ENCODE measurements around the gene LMF1. TPM values are rescaled to one million over a fixed set of nuclear protein-coding genes. Genes with fewer than 3 reads are reported as not detected.

Gene LMF1
- total RNA-seq, 2 experiments from 2014 or later: 21.3 to 22.6 TPM

- H3K27ac Mint-ChIP-seq: no peak overlapping the region
- POLR2A ChIA-PET: no interaction called here
These were observed 41.3 kb downstream of the LMF1 start for GRCh38 chr16:929227-930073.

DNA sequence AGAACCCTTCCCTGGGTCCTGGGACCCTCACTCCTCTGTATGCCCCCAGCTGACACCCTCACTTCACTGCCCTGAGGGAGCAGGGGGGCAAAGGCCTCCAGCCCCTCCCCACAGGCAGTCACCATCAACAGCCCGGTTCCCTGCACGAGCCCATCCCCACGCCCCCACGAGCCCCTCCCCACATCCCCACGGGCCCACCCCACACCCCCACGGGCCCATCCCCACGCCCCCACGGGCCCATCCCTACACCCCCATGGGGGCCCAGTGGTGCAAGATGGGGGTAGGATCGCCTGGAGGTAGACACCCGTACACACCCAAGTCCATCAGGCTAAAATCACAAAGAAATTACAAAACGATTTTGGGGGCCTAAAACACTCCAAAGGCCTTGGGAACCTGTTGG is 42.3 kb downstream of the LMF1 start:
- H3K36me3 Mint-ChIP-seq (ENCODE audit: low read depth): peaks cover 4% of the 10 kb centered on the region
- H3K27me3 Mint-ChIP-seq: no peaks in the 10 kb centered on the region
- no peak overlapping the region for H3K4me3 Mint-ChIP-seq
- no peak overlapping the region for H3K27ac Mint-ChIP-seq
- no peaks in the 10 kb centered on the region for H3K4me1 Mint-ChIP-seq
- H3K9me3 Mint-ChIP-seq: peaks cover 7% of the 10 kb centered on the region
- DNase-seq: no peak
- ChIA-PET POLR2A (no interaction called here), CTCF (no interaction called here)

More at GRCh38 chr16:929227-930073, 41.3 kb downstream of the LMF1 start:
- peaks cover 7% of the 10 kb centered on the region for H3K9me3 Mint-ChIP-seq
- no peak for DNase-seq
- H3K36me3 Mint-ChIP-seq (ENCODE audit: low read depth): peaks cover 4% of the 10 kb centered on the region
- H3K27me3 Mint-ChIP-seq: no peaks in the 10 kb centered on the region
- CTCF ChIA-PET: no interaction called here
- no peaks in the 10 kb centered on the region for H3K4me1 Mint-ChIP-seq
- H3K4me3 Mint-ChIP-seq: no peak overlapping the region

GRCh38 chr16:927931-928330 is 42.9 kb downstream of the LMF1 start:
- Mint-ChIP-seq H3K27ac (no peak overlapping the region), H3K4me1 (no peaks in the 10 kb centered on the region), H3K27me3 (no peaks in the 10 kb centered on the region), H3K4me3 (no peak overlapping the region), H3K36me3 (ENCODE audit: low read depth) (peaks cover 7% of the 10 kb centered on the region), H3K9me3 (peaks cover 7% of the 10 kb centered on the region)
- no peak for DNase-seq
- ChIA-PET CTCF (no interaction called here), POLR2A (no interaction called here)

DNA sequence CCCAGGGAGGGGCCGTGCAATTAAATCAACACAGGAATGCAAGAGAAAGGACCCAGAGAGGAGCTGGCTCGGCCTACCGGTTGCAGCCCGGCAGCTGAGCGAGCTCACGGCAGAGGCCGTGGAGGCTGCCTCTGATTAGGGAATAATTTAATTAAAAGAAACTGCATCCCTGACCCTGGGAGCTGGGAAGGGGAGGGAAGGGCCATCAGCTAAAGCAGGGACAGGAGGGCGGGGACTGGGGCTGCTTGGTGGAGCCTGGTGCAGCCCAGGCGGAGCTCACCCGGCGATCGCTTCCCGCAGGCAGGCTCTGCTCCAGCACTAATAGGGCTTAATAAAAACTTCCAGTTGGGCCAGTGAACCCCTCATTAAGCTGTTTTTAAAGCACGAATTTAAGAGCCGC is 43.4 kb downstream of the LMF1 start:
- no peaks in the 10 kb centered on the region for H3K4me1 Mint-ChIP-seq
- POLR2A ChIA-PET: no interaction called here
- peaks cover 8% of the 10 kb centered on the region for H3K9me3 Mint-ChIP-seq
- H3K27ac Mint-ChIP-seq: no peak overlapping the region
- no peaks in the 10 kb centered on the region for H3K27me3 Mint-ChIP-seq
- CTCF ChIA-PET: no interaction called here
- DNase-seq: no peak
- no peak overlapping the region for H3K4me3 Mint-ChIP-seq
- peaks cover 8% of the 10 kb centered on the region for H3K36me3 Mint-ChIP-seq (ENCODE audit: low read depth)

DNA sequence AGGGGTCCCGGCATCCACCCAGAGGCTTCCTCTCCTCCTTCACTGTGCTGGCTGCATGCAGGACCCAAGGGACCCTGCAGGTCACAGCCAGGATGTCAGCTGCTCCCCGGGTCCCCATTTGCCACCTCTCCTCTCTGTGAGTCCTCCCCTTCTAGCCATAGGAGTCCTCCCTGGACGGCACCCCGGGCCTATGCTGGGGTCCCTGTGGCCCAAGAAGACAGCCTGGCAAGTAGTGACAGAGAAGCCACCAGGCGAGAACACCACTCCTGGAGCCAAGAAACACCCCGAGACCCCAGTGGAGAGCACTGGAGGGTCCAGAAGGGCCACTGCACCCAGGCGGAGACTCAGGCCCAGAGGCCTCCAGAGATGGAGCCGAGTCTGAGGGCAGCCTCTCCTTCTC is 44.1 kb downstream of the LMF1 start:
- DNase-seq: no peak
- Mint-ChIP-seq H3K4me3 (no peak overlapping the region), H3K36me3 (ENCODE audit: low read depth) (peaks cover 14% of the 10 kb centered on the region), H3K9me3 (peaks cover 11% of the 10 kb centered on the region), H3K27ac (no peak overlapping the region), H3K27me3 (no peaks in the 10 kb centered on the region), H3K4me1 (no peaks in the 10 kb centered on the region)
- ChIA-PET POLR2A (no interaction called here), CTCF (no interaction called here)

- peaks cover 17% of the 10 kb centered on the region for H3K36me3 Mint-ChIP-seq (ENCODE audit: low read depth)
- H3K4me1 Mint-ChIP-seq: no peaks in the 10 kb centered on the region
- no peak overlapping the region for H3K4me3 Mint-ChIP-seq
- H3K27ac Mint-ChIP-seq: no peak overlapping the region
- POLR2A ChIA-PET: no interaction called here
- CTCF ChIA-PET: no interaction called here
- H3K27me3 Mint-ChIP-seq: no peaks in the 10 kb centered on the region
- H3K9me3 Mint-ChIP-seq: peaks cover 14% of the 10 kb centered on the region
- DNase-seq: no peak
These were observed 46.0 kb downstream of the LMF1 start for GRCh38 chr16:924806-925205.

DNA sequence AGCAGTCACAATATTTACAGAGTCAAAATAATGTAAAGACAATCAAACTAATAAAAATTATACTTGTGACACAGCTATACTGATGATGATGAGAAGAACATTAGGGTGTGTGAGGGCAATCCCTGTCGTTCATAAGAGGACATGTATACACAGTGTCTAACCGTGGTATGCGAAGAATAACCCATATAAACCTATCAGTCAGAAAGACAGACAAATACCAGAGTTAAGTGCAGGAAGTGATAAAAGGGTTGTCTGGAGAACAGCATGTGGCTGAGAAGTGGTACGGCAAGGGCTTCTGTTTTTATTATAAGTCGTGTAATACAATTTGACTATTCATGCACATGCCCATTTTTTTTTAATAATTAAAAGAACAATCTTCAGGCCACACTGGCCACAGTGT is 46.7 kb downstream of the LMF1 start:
- no peak overlapping the region for H3K4me3 Mint-ChIP-seq
- CTCF ChIA-PET: no interaction called here
- H3K4me1 Mint-ChIP-seq: no peaks in the 10 kb centered on the region
- peaks cover 14% of the 10 kb centered on the region for H3K9me3 Mint-ChIP-seq
- no peak overlapping the region for H3K27ac Mint-ChIP-seq
- no peaks in the 10 kb centered on the region for H3K27me3 Mint-ChIP-seq
- POLR2A ChIA-PET: no interaction called here
- DNase-seq: no peak
- peaks cover 17% of the 10 kb centered on the region for H3K36me3 Mint-ChIP-seq (ENCODE audit: low read depth)

DNA sequence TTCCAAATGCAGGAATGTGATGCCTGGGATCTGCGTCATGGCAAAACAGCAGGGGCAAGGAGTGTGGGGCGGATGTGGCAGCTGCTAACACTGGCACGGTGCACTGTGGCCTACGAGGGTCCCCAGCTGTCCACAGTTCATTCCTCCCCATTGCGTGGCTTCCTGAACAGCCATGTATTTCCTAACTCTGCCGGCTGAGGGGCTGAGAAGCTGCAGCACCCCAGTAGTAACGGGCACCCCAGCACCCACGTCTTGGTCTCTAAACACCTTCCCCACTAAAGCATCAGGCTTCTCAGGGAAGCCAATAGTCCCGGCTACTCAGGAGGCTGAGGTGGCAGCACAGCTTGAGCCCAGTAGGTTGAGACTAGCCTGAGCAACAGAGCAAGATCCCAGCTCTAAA is 47.6 kb downstream of the LMF1 start:
- Mint-ChIP-seq H3K9me3 (peaks cover 14% of the 10 kb centered on the region), H3K27ac (no peak overlapping the region), H3K4me3 (no peak overlapping the region), H3K4me1 (no peaks in the 10 kb centered on the region), H3K36me3 (ENCODE audit: low read depth) (peaks cover 17% of the 10 kb centered on the region), H3K27me3 (no peaks in the 10 kb centered on the region)
- ChIA-PET CTCF (no interaction called here), POLR2A (no interaction called here)
- DNase-seq: no peak

GRCh38 chr16:922051-922450 is 48.7 kb downstream of the LMF1 start:
- ChIA-PET POLR2A (no interaction called here), CTCF (no interaction called here)
- H3K27ac Mint-ChIP-seq: no peak overlapping the region
- no peaks in the 10 kb centered on the region for H3K27me3 Mint-ChIP-seq
- peaks cover 17% of the 10 kb centered on the region for H3K36me3 Mint-ChIP-seq (ENCODE audit: low read depth)
- H3K9me3 Mint-ChIP-seq: peaks cover 14% of the 10 kb centered on the region
- no peak for DNase-seq
- no peak overlapping the region for H3K4me3 Mint-ChIP-seq
- H3K4me1 Mint-ChIP-seq: no peaks in the 10 kb centered on the region

DNA sequence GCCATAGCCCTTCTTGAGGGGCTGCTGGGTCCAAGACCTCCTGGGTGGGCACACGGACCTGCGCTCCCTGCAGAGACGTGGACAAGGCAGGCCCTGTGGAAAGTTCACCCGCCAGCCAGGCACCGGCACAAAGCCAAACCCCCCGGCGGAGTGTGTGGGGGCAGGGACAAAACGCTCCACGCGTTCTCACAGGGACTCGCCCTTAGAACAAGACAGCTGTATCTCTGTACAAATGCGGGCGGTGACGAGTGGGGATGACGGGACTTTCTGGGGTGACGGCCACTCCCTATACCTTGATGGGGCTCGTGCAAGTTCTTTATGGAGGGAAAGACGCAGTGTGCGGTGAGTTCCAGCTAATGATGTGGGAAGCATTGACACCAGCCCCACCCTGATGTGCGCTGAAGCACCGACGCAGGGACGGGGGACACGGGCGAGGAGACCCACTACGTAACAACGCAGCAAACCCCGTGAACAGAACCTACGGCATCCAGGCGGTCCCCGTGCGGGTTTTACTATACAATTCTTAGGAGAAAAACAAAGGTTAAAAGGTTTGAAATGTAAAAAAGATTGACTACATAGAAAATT is 49.4 kb downstream of the LMF1 start:
- no peak for DNase-seq
- no peaks in the 10 kb centered on the region for H3K4me1 Mint-ChIP-seq
- no peaks in the 10 kb centered on the region for H3K27me3 Mint-ChIP-seq
- POLR2A ChIA-PET: no interaction called here
- no peak overlapping the region for H3K4me3 Mint-ChIP-seq
- CTCF ChIA-PET: no interaction called here
- H3K36me3 Mint-ChIP-seq (ENCODE audit: low read depth): peaks cover 17% of the 10 kb centered on the region
- no peak overlapping the region for H3K27ac Mint-ChIP-seq
- peaks cover 14% of the 10 kb centered on the region for H3K9me3 Mint-ChIP-seq

- ChIA-PET CTCF (no interaction called here), POLR2A (no interaction called here)
- no peak overlapping the region for H3K4me3 Mint-ChIP-seq
- H3K9me3 Mint-ChIP-seq: peaks cover 8% of the 10 kb centered on the region
- H3K4me1 Mint-ChIP-seq: no peaks in the 10 kb centered on the region
- no peak for DNase-seq
- peaks cover 13% of the 10 kb centered on the region for H3K36me3 Mint-ChIP-seq (ENCODE audit: low read depth)
- H3K27me3 Mint-ChIP-seq: no peaks in the 10 kb centered on the region
- H3K27ac Mint-ChIP-seq: no peak overlapping the region
These were observed 50.1 kb downstream of the LMF1 start for GRCh38 chr16:920717-921116.

GRCh38 chr16:920051-920681 is 50.6 kb downstream of the LMF1 start:
- H3K4me3 Mint-ChIP-seq: no peak overlapping the region
- H3K27ac Mint-ChIP-seq: no peak overlapping the region
- peaks cover 7% of the 10 kb centered on the region for H3K9me3 Mint-ChIP-seq
- no peaks in the 10 kb centered on the region for H3K4me1 Mint-ChIP-seq
- POLR2A ChIA-PET: no interaction called here
- CTCF ChIA-PET: no interaction called here
- H3K27me3 Mint-ChIP-seq: no peaks in the 10 kb centered on the region
- H3K36me3 Mint-ChIP-seq (ENCODE audit: low read depth): peaks cover 13% of the 10 kb centered on the region
- DNase-seq: no peak

- Mint-ChIP-seq H3K27ac (no peak overlapping the region), H3K9me3 (peaks cover 7% of the 10 kb centered on the region)
These were observed 51.1 kb downstream of the LMF1 start for GRCh38 chr16:919658-920050.

More at GRCh38 chr16:919658-920050, 51.1 kb downstream of the LMF1 start:
- no peak overlapping the region for H3K4me3 Mint-ChIP-seq
- ChIA-PET CTCF (no interaction called here), POLR2A (no interaction called here)
- no peaks in the 10 kb centered on the region for H3K4me1 Mint-ChIP-seq
- no peaks in the 10 kb centered on the region for H3K27me3 Mint-ChIP-seq
- DNase-seq: no peak
- H3K36me3 Mint-ChIP-seq (ENCODE audit: low read depth): peaks cover 13% of the 10 kb centered on the region

All from activated CD4-positive, alpha-beta memory T cell treated with anti-CD3 and anti-CD28 coated beads, Interleukin-2, amount 10 ng/mL, durations not matched to agents 7 days and 5 days (primary cell).